Measurements from ENCODE around the gene PER1. TPM values are rescaled to one million over a fixed set of nuclear protein-coding genes. Genes with fewer than 3 reads are reported as not detected.
A peak's percentile ranks its signal among the peaks of the same experiment; 100 is the strongest.

Gene PER1
- total and polyA plus RNA-seq, 10 of the 15 experiments (the other 5 are each of a cell fraction or from before 2014, with no cell fraction given), result 0.02 to 25.1 (median 5.4) TPM

DNA sequence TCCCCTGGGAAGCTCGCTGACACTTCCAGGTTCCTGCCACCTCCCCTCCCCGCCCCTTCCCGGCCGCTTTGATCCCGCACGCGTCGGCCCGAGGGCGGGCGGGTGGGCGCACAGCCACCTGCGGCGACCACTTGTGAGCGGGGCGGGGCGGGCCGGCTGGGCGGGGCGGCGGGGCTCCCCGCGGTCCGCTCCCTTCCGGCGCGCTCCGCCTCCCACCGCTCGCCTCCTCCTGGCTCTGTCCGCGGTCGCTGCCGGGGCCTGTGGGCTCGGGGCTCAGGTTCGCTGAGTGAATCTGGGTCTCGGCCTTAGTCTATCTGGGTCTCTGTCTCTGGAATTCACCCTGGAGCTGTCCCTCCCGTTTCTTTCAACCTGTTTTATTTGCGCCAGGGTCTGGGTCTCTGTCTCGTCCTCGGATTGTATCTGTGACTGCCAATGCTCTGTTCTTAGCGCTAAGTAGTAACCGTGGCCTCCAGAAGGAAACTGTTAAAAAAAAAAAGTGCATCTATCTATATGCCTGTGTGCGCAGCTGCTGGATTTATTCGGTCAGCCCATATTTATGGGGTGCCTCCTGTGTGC, 25.6 kb downstream of the PER1 start (continued):
- TF ChIP-seq BACH1 (IDR thresholded peaks at IDR 0.05; ENCODE audit: borderline replicate concordance), result no peak
- TF ChIP-seq NR2F1 (conservative IDR thresholded peaks at IDR 0.05), result 0 out of 2 replicates have a peak, but pooled peaks have one; percentile 21
- no peak for TF ChIP-seq BRCA1 (IDR thresholded peaks at IDR 0.05; ENCODE audit: low read depth, low read length)
- TF ChIP-seq, protein P1, sequence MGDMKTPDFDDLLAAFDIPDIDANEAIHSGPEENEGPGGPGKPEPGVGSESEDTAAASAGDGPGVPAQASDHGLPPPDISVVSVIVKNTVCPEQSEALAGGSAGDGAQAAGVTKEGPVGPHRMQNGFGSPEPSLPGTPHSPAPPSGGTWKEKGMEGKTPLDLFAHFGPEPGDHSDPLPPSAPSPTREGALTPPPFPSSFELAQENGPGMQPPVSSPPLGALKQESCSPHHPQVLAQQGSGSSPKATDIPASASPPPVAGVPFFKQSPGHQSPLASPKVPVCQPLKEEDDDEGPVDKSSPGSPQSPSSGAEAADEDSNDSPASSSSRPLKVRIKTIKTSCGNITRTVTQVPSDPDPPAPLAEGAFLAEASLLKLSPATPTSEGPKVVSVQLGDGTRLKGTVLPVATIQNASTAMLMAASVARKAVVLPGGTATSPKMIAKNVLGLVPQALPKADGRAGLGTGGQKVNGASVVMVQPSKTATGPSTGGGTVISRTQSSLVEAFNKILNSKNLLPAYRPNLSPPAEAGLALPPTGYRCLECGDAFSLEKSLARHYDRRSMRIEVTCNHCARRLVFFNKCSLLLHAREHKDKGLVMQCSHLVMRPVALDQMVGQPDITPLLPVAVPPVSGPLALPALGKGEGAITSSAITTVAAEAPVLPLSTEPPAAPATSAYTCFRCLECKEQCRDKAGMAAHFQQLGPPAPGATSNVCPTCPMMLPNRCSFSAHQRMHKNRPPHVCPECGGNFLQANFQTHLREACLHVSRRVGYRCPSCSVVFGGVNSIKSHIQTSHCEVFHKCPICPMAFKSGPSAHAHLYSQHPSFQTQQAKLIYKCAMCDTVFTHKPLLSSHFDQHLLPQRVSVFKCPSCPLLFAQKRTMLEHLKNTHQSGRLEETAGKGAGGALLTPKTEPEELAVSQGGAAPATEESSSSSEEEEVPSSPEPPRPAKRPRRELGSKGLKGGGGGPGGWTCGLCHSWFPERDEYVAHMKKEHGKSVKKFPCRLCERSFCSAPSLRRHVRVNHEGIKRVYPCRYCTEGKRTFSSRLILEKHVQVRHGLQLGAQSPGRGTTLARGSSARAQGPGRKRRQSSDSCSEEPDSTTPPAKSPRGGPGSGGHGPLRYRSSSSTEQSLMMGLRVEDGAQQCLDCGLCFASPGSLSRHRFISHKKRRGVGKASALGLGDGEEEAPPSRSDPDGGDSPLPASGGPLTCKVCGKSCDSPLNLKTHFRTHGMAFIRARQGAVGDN (IDR thresholded peaks at IDR 0.05), result 0 out of 2 replicates have a peak, but pooled peaks have one; percentile 33
- TF ChIP-seq, protein P2, sequence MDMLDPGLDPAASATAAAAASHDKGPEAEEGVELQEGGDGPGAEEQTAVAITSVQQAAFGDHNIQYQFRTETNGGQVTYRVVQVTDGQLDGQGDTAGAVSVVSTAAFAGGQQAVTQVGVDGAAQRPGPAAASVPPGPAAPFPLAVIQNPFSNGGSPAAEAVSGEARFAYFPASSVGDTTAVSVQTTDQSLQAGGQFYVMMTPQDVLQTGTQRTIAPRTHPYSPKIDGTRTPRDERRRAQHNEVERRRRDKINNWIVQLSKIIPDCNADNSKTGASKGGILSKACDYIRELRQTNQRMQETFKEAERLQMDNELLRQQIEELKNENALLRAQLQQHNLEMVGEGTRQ (IDR thresholded peaks at IDR 0.05; ENCODE audit: borderline replicate concordance, low read depth, low read length), result no peak
- TF ChIP-seq RB1 (IDR thresholded peaks at IDR 0.05; ENCODE audit: borderline replicate concordance), result peak; percentile 30; the same call in 1 of the 2 replicates
- TF ChIP-seq RELA (IDR thresholded peaks at IDR 0.05; ENCODE audit: borderline replicate concordance, partially characterized antibody), result no peak
- TF ChIP-seq, protein P3, sequence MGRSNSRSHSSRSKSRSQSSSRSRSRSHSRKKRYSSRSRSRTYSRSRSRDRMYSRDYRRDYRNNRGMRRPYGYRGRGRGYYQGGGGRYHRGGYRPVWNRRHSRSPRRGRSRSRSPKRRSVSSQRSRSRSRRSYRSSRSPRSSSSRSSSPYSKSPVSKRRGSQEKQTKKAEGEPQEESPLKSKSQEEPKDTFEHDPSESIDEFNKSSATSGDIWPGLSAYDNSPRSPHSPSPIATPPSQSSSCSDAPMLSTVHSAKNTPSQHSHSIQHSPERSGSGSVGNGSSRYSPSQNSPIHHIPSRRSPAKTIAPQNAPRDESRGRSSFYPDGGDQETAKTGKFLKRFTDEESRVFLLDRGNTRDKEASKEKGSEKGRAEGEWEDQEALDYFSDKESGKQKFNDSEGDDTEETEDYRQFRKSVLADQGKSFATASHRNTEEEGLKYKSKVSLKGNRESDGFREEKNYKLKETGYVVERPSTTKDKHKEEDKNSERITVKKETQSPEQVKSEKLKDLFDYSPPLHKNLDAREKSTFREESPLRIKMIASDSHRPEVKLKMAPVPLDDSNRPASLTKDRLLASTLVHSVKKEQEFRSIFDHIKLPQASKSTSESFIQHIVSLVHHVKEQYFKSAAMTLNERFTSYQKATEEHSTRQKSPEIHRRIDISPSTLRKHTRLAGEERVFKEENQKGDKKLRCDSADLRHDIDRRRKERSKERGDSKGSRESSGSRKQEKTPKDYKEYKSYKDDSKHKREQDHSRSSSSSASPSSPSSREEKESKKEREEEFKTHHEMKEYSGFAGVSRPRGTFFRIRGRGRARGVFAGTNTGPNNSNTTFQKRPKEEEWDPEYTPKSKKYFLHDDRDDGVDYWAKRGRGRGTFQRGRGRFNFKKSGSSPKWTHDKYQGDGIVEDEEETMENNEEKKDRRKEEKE (IDR thresholded peaks at IDR 0.05), result no peak
- TF ChIP-seq CHD1 (IDR thresholded peaks at IDR 0.05; ENCODE audit: low read depth, low read length), result no peak
- TF ChIP-seq NBN (IDR thresholded peaks at IDR 0.05), result no peak
- TF ChIP-seq MEF2B (IDR thresholded peaks at IDR 0.05; ENCODE audit: partially characterized antibody, poor library complexity, severe bottlenecking), result no peak
- no peak for TF ChIP-seq POU2F2 (IDR thresholded peaks at IDR 0.05; ENCODE audit: borderline replicate concordance, low read depth, low read length)
- no peak for TF ChIP-seq SREBF1 (IDR thresholded peaks at IDR 0.05; ENCODE audit: low read length)
- TF ChIP-seq, protein P4, sequence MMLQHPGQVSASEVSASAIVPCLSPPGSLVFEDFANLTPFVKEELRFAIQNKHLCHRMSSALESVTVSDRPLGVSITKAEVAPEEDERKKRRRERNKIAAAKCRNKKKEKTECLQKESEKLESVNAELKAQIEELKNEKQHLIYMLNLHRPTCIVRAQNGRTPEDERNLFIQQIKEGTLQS (IDR thresholded peaks at IDR 0.05; ENCODE audit: borderline replicate concordance, extremely low read depth, low read depth, low read length), result no peak
- TF ChIP-seq, protein P5, sequence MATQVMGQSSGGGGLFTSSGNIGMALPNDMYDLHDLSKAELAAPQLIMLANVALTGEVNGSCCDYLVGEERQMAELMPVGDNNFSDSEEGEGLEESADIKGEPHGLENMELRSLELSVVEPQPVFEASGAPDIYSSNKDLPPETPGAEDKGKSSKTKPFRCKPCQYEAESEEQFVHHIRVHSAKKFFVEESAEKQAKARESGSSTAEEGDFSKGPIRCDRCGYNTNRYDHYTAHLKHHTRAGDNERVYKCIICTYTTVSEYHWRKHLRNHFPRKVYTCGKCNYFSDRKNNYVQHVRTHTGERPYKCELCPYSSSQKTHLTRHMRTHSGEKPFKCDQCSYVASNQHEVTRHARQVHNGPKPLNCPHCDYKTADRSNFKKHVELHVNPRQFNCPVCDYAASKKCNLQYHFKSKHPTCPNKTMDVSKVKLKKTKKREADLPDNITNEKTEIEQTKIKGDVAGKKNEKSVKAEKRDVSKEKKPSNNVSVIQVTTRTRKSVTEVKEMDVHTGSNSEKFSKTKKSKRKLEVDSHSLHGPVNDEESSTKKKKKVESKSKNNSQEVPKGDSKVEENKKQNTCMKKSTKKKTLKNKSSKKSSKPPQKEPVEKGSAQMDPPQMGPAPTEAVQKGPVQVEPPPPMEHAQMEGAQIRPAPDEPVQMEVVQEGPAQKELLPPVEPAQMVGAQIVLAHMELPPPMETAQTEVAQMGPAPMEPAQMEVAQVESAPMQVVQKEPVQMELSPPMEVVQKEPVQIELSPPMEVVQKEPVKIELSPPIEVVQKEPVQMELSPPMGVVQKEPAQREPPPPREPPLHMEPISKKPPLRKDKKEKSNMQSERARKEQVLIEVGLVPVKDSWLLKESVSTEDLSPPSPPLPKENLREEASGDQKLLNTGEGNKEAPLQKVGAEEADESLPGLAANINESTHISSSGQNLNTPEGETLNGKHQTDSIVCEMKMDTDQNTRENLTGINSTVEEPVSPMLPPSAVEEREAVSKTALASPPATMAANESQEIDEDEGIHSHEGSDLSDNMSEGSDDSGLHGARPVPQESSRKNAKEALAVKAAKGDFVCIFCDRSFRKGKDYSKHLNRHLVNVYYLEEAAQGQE (IDR thresholded peaks at IDR 0.05; ENCODE audit: low read depth, low read length), result no peak
- TF ChIP-seq, protein P6, sequence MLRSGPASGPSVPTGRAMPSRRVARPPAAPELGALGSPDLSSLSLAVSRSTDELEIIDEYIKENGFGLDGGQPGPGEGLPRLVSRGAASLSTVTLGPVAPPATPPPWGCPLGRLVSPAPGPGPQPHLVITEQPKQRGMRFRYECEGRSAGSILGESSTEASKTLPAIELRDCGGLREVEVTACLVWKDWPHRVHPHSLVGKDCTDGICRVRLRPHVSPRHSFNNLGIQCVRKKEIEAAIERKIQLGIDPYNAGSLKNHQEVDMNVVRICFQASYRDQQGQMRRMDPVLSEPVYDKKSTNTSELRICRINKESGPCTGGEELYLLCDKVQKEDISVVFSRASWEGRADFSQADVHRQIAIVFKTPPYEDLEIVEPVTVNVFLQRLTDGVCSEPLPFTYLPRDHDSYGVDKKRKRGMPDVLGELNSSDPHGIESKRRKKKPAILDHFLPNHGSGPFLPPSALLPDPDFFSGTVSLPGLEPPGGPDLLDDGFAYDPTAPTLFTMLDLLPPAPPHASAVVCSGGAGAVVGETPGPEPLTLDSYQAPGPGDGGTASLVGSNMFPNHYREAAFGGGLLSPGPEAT (IDR thresholded peaks at IDR 0.05; ENCODE audit: low read depth), result no peak
